NCI-H1417 (cell line): ENCODE measurements around the gene CNDP1.

Source experiments
- DNase-seq, 3 experiments: peaks; one replicate each; lab custom pipeline; 2025; lab: John Stamatoyannopoulos, UW

CNDP1 gene

DNA sequence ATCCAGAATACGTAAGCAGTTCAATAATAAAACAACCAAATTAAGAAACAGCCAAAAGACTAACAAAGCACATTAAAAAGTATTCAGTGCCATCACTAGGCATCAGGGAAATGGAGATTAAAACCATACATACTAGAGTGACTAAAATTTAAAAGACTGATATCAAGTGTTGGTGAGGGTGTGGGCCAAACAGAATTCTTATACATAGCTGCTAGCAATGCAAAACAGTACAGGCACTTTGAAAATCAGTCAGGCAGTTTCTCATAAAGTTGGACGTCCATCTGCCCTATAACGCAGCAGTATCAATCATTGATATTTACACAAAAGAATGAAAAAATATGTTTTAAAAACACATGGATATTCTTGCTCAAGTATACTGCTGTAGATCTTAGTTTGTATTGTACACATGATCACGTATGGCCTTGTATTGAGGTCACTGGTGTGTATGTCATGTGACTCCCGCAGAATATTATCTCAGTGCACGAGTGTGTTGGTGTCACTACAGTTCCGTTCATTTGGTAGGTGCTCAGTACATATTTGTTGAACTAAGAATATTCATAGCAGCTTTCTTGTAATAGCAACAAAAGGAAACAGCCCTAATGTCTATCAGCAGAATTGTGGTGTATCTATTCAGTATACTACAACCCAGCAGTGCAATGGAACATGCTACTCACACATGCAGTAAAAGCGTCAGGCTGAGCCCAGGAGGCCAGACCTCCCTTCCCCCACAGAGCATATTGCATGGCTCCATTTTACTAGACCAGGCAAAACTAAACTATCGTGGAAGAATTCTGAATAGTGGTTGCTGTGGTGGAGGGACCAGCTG, 92.0 kb downstream of the CNDP1 start:
- DNase-seq, result no peak

DNA sequence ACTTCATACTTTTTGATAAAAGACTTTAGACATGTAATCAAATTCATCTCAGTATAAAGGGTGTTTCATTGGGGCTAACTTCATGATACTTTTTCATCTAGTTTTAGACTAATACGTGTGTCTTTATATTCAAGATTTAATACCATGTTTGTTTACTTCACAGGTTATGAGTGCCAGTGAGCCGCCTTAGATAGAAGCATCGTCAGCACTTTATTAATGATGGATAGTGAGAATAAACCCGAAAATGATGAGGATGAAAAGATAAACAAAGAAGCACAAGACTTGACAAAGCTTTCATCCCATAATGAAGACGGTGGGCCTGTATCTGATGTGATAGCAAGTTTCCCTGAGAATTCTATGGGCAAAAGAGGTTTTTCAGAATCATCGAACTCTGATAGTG, 96.5 kb downstream of the CNDP1 start:
- no peak for DNase-seq

DNA sequence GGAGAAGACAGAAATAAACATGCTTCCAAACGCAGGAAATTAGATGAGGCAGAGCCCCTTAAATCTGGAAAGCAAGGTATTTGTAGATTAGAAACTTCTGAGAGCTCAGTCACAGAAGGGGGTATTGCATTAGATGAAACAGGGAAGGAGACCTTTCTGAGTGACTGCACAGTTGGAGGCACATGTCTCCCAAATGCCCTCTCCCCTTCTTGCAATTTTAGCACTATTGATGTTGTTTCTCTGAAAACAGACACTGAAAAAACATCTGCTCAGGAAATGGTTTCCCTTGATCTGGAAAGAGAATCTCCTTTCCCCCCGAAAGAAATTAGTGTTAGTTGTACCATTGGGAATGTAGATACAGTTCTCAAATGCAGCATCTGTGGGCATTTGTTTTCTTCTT, 96.9 kb downstream of the CNDP1 start:
- no peak for DNase-seq

GRCh38 chr18:74631623-74632350, 97.5 kb downstream of the CNDP1 start:
- no peak for DNase-seq

DNA sequence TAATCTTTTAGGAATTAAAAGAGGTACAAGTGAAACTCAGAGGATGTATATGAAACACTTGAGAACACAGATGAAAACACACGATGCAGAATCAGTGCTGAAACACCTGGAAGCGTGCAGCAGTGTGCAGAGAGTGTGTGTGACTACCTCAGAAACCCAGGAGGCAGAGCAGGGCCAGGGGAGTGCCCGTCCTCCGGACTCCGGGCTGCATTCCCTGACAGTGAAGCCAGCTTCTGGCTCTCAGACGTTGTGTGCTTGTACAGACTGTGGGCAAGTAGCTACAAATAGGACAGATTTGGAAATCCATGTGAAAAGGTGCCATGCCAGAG, 98.0 kb downstream of the CNDP1 start:
- no peak for DNase-seq

DNA sequence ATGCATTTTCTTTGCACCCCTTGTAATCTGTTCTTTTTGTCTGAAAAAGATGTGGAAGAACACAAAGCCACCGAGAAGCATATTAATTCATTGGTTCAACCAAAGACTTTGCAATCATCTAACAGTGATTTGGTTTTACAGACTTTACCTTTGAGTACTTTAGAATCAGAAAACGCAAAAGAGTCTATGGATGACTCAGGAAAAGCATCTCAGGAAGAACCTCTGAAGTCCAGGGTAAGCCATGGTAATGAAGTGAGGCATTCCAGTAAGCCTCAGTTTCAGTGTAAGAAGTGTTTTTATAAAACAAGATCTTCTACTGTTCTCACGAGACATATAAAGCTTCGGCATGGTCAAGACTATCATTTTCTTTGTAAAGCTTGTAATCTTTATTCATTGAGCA, 98.6 kb downstream of the CNDP1 start:
- DNase-seq, result no peak

DNA sequence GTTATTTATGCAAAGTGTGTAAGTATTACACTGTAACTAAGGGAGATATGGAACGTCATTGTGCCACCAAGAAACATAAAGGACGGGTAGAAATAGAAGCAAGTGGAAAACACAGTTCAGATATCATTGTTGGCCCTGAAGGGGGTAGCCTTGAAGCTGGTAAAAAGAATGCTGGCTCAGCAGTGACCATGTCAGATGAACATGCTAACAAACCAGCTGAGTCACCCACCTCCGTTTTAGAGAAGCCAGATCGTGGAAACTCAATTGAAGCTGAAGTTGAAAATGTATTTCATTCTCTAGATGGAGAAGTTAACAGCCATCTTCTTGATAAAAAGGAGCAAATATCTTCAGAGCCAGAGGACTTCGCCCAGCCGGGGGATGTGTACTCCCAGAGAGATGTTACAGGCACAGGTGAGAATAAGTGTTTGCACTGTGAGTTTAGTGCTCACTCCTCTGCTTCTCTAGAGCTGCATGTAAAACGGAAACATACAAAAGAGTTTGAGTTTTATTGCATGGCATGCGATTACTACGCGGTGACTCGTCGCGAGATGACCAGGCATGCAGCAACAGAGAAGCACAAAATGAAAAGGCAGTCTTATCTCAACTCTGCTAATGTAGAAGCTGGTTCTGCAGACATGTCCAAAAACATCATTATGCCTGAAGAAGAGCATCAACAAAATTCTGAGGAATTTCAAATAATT, 99.5 kb downstream of the CNDP1 start:
- no peak for DNase-seq

DNA sequence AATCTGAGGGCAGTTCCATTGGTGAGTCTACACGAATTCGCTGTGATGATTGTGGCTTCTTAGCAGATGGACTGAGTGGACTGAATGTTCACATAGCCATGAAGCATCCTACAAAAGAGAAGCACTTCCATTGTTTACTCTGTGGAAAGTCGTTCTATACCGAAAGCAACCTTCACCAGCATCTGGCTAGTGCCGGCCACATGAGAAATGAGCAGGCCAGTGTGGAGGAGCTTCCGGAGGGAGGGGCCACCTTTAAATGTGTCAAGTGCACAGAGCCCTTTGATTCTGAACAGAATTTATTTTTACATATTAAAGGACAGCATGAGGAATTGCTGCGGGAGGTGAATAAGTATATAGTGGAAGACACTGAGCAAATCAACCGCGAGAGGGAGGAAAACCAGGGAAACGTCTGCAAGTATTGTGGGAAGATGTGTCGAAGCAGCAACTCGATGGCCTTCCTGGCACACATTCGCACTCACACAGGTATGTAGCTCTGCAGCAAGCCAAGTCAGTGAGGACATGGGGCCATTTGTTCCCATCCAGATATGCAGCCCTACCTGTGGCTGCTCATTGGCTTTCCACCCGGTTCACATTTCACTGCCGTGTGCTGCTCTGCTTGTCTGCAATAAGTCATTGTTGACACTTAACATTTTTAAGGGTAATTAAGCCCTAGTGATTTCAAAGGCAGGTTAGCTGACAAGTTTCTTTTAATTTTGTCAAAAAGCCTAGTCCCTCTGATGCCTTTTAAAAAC, 101.1 kb downstream of the CNDP1 start:
- DNase-seq, result peak; percentile 45 to 82 (median 46)
